Ishikawa (cell line): ENCODE results near the gene TLR4.

Source experiments
- CEBPB ChIP-seq: IDR thresholded peaks from 2 replicates; pipeline ENCODE4 v1.6.1; 2012
- CREB1 ChIP-seq: IDR thresholded peaks from 2 replicates; pipeline ENCODE4 v1.6.1; 2012; ENCODE audit warnings: low read depth
- EGR1 ChIP-seq: IDR thresholded peaks from 2 replicates; pipeline ENCODE4 v1.6.1; 2012
- EP300 ChIP-seq: IDR thresholded peaks from 2 replicates; pipeline ENCODE4 v1.6.1; 2012; ENCODE audit warnings: borderline replicate concordance
- FOXM1 ChIP-seq: IDR thresholded peaks from 2 replicates; pipeline ENCODE4 v1.6.1; 2012; ENCODE audit warnings: low read depth, borderline replicate concordance
- MAX ChIP-seq: IDR thresholded peaks from 2 replicates; pipeline ENCODE4 v1.6.1; 2012
- NFIC ChIP-seq: IDR thresholded peaks from 2 replicates; pipeline ENCODE4 v1.6.1; 2012
- RAD21 ChIP-seq: IDR thresholded peaks from 2 replicates; pipeline ENCODE4 v1.6.1; 2012; ENCODE audit warnings: low read depth
- TAF1 ChIP-seq: IDR thresholded peaks from 2 replicates; pipeline ENCODE4 v1.6.1; 2012; ENCODE audit warnings: low read depth, mild to moderate bottlenecking
- TCF12 ChIP-seq: IDR thresholded peaks from 2 replicates; pipeline ENCODE4 v1.6.1; 2012; ENCODE audit warnings: low read depth
- TEAD4 ChIP-seq: IDR thresholded peaks from 2 replicates; pipeline ENCODE4 v1.6.1; 2012
- USF1 ChIP-seq: IDR thresholded peaks from 2 replicates; pipeline ENCODE4 v1.6.1; 2012
- YY1 ChIP-seq: IDR thresholded peaks from 2 replicates; pipeline ENCODE4 v1.6.1; 2012; ENCODE audit warnings: low read depth
- ZBTB7A ChIP-seq: IDR thresholded peaks from 2 replicates; pipeline ENCODE4 v1.6.1; 2012; ENCODE audit warnings: low read depth
- TF ChIP-seq, protein P1 (sequence below): IDR thresholded peaks from 2 replicates; pipeline ENCODE4 v1.6.1; 2012; ENCODE audit warnings: low read depth, mild to moderate bottlenecking

Gene TLR4

GRCh38 chr9:117704024-117704575, at the start of gene TLR4:
TLR4 (plus strand) TSS chr9:117704403; CDS start chr9:117704473, 70 bp downstream.
- TF ChIP-seq ZBTB7A (no peak), EGR1 (no peak), TAF1 (no peak), NFIC (no peak), YY1 (no peak), USF1 (no peak), TEAD4 (no peak), EP300 (no peak), RAD21 (no peak), MAX (no peak), FOXM1 (no peak)
- TF ChIP-seq, protein P1, sequence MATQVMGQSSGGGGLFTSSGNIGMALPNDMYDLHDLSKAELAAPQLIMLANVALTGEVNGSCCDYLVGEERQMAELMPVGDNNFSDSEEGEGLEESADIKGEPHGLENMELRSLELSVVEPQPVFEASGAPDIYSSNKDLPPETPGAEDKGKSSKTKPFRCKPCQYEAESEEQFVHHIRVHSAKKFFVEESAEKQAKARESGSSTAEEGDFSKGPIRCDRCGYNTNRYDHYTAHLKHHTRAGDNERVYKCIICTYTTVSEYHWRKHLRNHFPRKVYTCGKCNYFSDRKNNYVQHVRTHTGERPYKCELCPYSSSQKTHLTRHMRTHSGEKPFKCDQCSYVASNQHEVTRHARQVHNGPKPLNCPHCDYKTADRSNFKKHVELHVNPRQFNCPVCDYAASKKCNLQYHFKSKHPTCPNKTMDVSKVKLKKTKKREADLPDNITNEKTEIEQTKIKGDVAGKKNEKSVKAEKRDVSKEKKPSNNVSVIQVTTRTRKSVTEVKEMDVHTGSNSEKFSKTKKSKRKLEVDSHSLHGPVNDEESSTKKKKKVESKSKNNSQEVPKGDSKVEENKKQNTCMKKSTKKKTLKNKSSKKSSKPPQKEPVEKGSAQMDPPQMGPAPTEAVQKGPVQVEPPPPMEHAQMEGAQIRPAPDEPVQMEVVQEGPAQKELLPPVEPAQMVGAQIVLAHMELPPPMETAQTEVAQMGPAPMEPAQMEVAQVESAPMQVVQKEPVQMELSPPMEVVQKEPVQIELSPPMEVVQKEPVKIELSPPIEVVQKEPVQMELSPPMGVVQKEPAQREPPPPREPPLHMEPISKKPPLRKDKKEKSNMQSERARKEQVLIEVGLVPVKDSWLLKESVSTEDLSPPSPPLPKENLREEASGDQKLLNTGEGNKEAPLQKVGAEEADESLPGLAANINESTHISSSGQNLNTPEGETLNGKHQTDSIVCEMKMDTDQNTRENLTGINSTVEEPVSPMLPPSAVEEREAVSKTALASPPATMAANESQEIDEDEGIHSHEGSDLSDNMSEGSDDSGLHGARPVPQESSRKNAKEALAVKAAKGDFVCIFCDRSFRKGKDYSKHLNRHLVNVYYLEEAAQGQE, result no peak

GRCh38 chr9:117656002-117656401, 48.2 kb upstream of the TLR4 start:
- TF ChIP-seq YY1 (no peak), CREB1 (no peak), TAF1 (no peak), RAD21 (no peak), MAX (no peak), USF1 (no peak), EGR1 (no peak), NFIC (no peak), TCF12 (no peak), TEAD4 (no peak), ZBTB7A (no peak), CEBPB (no peak), EP300 (no peak), FOXM1 (no peak)
- TF ChIP-seq, protein P1, result no peak

- TF ChIP-seq FOXM1 (no peak), EP300 (no peak), CREB1 (no peak), ZBTB7A (no peak), CEBPB (no peak), EGR1 (no peak), NFIC (no peak), TAF1 (no peak)
Measured at GRCh38 chr9:117662651-117663050, 41.6 kb upstream of the TLR4 start.

DNA sequence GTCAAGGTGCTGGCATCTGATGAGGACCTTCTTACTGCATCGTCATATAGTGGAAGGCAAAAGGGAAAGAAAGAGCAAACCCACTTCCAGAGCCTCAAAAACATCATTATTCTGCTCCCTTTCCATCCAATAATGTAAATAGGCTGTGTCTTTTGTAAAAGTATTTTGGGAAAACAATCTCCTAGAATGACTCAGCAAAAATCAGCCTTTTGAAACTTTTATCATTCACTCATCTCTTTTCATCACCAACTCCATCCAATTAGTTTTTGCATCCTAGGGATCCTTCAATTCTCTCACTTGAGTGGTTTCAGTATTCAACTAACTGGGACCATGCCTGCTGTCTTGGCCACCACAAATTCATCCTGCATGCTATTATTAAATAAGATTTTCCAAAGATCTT, 39.8 kb upstream of the TLR4 start:
- TF ChIP-seq MAX (no peak), TAF1 (no peak), NFIC (no peak), USF1 (no peak), CREB1 (no peak)
- TF ChIP-seq, protein P1, result no peak
